Measurements from ENCODE around the gene RNF167.
A peak's percentile ranks its signal among the peaks of the same experiment; 100 is the strongest.

RNF167 gene

GRCh38 chr17:4958102-4958501, 18.0 kb downstream of the RNF167 start:
- DNase-seq, result no peak

DNA sequence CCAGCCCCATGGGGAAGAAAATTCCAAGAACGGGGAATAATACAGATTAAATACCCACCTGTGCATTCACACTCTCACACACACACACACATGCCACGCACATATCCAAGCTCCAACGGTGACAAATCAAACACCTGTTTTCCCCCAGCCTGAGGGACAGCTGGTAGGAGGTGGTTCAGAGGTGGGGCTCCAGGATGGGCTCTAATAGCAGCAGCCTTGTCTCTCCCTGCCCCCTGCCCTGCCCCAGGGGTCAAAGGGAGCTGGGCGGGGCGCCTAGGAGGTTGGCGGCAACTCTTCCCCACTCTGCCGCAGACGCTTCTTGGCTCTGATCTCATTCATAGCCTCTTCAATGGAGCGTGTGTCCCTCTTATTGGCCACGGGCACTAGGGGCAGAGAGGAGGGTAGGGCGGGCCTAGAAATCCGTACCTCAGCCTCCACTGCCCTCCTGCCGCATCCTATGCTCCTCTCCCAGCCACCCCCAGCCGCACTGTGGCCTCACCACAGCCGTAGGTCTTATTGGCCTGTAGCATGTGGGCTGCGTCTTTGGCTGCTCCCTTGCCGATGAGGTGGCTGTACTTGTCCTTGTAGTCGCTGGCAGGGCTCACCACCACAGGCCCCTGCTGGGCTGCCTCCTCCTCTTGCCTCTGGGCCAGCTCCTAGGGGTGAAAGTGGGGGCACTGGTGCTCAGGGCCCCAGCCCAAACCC, 19.3 kb downstream of the RNF167 start:
- no peak for DNase-seq

- DNase-seq, result no peak
These were observed 20.3 kb downstream of the RNF167 start for GRCh38 chr17:4960279-4960922.

DNA sequence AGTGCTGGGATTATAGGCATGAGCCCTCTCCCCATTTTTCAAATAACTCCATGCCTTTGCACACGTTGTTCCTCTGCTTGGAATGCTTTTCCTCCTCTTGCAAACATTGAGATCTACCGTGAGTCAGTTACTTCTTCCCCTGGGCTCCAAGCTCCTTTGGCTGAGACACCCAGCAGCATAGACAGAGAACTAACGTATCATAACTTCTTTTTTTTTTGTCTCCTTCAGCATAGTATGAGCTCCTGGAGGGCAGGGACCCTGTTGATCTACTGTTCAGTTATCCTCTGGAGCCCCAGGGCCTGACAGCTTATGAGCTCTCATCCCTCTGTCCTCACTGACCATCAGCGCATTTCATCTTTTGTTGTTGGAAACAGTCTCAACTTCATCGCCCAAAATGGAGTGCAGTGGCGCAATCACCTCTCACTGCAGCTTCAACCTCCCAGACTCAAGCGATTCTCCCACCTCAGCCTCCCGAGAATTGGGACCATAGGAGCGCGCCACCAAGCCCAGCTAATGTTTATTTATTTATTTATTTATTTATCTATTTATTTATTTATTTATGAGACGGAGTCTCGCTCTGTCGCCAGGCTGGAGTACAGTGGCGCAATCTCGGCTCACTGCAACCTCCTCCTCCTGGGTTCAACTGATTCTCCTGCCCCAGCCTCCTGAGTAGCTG, 25.4 kb downstream of the RNF167 start:
- no peak for DNase-seq

DNA sequence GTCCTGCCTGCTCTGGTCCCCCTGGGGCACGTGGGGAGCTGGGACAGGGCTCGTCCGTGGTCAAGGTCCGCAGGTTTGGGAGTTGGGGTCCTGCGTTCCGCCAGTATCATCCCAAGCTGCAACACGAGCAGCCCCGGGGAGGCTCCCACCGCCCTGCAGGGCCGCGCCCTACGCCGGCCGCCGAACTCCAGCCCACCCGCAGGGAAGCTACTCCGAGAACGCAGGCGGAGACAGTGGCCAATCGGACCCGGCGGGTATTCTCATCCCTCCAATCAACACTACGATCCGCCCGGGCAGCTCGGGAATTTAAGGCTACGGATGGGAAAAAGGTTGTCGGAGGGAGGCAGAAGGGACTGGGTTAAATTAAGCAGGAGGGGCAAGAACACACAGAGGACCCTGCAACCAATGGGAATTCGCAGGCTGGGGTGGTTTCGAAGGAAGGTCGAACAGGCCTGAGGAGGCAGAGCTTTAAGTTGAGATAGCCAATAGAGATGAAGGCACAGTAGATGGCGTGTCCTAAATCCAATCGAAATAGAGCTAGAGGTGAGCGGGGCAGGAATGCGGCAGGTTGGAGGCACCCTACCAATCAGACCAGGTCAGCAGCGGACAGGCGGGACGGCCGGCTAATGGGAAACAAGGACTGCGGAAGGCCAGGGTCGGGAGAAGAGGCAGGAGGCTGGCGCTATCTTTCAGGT, 26.9 kb downstream of the RNF167 start:
- peak; percentile 99 for DNase-seq

DNA sequence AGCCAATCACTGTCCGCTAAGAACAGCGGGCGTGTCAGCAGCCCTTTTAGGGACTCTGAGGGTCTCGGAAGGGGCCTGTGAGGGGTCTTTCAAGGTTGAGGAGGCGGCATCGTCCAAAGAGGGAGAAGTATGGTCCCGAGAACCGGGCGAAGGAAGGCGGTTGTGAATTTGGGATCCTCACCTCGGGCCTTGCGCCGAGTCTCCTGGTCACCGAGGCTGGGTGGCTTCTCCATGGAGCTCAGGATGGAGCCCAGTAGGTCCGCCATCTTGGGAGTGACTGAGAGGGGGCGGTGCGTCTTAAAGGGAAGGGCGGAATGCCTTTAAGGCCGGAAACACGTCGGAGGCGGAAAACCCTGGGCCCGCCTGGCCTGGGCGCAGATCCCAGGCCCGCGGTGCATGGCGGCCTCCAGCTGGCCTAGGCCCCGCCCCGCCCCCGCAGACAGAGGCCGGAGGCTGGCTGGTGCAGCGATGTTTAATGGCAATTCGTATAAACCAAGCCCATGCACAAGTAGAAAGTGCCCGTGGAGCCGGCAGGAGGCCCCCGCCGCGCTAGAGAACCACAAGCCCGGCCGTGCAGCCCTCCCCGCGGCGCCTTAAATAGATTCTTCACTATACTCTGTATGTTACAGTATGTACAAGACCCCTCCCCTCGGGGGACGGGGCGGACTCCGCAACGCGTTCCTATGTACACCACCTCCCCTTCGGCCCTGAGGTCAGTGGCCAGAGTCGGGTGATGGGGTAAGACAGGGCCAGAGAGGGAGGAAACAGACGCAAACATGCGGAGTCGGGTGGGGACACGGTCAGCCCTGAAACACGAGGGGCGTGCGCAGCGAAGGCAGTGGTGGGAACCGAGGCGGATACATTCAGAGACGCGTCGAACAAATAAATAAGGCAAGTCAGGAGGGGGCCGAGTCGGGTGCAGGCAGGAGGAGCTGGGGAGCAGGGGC, 27.7 kb downstream of the RNF167 start, which contains the start of gene SPAG7:
Gene SPAG7 (minus strand): TSS at position 279 of the 947 bp plus-strand sequence. CDS start 13 bp downstream, at position 266.
- peak; percentile 77 for DNase-seq

DNA sequence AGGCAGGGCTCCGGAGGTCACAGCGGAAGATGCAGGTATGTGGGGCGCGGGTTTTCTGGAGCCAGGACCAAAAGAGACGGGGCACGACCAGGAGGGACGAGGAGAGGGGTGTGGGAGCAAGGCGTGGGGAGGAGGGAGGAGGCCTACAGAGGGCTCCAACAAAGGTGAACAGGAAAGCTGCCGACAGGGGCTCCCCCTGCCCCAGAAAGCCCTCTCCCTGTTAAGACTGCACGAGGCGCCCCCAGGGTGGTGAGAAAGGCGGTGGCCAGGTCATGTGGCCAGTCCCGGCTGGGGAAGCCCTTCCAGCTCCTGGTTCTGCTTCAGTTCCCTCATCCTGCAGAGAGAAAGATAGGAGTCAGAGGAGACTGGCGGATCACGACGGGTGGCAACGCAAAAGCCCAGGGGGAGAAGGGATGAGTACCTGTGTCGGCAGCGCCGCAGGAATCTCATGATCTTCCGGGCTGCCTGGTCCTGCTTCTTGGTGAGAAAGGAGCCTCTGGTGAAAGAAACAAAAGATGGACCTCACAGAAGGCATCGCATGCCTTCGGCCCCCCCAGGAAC, 28.5 kb downstream of the RNF167 start:
- DNase-seq, result no peak

DNA sequence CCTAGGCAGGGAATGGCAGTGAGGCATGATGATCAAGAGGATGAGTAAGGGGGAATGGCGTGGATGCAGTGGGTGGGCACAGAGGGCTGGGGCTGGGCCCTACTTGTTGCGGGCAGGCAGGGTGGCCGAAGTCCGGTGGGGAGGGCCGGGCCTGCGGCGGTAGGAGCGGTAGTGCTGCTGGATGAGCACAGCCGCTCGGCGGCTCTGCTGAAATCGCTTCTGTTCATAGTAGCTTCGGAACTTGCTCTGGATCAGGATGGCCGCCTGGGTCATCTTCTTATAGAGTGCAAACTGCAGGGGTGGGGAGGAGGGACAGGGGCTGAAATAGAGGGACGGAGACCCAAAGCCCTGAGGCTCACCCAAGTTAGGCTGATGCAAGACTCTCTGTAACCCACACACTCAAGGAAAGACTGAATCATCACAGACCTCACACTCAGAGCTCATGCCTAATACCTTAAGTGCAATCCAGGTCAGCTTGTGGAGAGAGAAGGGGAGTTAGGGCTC, 29.0 kb downstream of the RNF167 start:
- no peak for DNase-seq

DNA sequence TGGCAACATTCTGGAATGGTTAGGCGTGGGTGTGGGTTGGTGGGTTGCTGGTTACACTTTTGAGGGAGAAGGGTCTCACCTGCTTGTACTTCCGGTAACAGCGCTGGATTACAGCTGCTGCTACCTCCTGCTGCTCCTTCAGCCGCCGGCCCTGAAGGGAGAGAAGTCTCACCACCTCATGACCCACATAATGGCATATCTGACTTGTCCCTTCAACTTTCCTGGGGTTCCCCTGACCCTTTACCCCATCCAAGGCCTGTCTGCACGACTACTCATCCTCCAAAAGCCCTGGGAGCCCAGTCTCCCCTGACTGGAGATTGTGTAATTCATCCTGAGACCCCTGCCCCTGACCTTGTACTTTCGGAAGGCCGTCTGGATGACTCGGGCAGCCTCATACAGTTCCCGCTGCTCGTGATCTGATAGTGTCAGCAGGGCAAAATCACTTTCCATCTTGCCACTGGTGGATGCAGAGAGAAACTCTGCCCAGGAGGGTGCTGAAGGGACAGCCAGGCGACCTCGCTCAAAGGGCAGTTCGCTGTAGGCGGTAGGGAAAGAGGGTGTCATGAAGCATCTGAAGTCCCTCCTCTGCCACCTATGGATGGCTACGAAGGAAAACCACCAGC, 29.6 kb downstream of the RNF167 start:
- DNase-seq, result no peak

DNA sequence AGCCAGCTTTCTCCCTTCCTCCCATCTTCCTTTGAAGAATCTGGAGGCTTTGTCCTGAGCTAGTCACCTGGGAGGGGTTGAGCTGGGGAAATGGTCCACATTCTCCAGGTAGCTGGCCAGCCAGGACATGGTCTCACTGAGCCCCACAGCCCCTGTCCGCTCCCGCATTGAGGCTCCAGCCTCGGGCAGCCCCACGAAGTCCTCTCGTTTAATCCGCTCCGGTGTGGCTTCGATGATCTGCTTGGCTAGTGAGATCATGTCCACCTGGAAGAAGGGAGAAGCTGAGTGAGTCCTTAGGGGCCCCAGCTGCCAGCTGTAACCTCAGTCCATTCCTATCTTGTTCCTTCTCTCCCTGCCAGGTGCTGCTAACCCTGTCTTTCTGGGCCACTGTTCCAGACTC, 30.2 kb downstream of the RNF167 start:
- no peak for DNase-seq

DNA sequence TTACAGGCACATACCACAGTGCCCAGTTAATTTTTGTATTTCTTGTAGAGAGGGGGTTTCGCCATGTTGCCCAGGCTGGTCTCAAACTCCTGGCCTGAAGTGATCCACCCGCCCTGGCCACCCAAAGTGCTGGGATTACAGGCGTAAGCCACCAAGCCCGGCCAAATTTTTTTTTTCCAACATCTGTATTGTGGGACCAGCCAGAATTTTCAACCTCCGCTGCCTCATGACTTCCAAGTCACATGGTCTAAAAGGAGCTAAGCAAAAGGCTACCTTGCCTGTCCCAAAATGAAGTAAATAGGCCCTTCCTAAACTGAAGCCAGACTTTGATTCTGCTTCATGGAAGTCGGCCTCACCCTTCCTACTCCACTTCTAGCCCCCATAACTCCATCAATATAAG, 31.8 kb downstream of the RNF167 start:
- no peak for DNase-seq

DNA sequence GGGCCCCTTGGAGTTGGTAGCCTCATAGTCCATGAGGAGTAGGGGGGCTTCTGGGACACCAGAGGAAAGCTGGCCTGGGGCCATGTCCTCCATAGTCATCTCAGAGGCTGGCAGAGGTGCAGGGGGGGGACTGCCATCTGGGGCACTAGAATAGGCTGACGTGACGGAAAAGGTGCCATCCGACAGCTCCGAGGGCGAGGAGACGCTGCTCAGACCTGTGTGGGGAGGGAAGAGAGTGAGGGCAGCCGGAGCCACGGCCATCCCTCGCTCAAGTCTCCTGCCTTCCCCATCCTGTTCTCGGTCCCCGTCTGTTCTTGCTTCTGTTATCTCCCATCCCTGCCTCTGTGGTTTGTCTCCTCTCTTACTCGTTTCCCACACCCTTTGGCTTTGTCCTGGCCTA, 32.3 kb downstream of the RNF167 start:
- no peak for DNase-seq

DNA sequence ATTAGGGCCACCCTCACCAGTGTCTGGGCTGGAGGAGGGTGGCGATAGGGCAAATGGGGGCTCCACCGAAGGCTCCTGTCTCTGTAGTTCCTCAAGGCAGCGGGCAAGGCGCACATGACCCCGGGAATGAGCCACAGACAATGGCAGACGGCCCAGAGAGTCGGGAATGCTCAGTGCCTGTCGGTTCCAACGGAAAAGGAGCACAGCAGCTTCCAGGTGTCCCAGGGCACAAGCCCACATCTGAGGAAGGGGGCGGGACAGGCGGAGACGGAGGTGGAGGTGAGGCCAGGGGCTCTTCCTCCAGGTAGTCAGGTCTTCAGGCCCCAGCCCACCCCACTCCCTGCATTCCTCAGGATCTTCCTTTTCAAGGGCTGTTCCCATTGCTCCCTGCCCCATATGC, 32.7 kb downstream of the RNF167 start:
- DNase-seq, result no peak

DNA sequence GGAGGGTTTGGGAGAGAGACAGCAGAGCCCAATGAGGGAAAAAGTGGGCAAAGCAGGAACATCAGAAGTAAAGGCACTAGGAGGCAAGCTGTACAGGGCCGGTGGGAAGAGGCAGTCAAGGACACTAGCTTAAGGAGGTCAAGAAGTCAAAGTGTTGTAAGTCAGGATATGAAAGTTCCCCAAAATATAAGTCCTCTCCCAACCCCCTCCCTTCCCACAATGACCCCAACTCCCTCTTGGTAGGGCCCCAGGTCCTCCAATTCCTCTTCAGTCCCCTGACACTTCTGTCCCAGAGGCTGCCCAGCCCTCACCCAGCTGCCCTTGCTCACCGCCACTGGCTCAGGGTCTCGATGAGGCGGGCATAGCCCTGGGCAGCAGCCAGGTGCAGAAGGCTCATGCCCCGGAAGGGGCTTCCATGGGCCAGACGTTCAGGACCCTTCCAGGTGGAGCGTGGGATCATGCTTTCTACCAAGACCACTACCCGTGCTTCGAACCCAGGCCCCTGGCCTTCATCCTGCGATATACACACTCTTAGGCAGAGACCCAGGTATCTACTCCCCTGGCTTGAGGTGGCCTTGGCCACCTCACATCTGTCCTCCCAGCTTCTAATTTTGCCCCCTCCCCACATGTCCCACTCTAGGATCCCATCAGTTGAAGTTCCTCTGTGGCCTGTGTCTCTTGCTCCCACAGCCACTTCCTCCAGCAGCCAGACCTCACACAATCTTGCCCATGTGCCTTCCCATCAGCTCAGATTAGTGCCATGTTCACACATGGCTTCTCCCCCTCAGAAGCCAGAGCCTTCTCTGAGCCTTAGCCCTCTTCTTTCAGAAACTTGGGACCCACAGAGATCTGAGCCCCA, 33.4 kb downstream of the RNF167 start:
- no peak for DNase-seq

GRCh38 chr17:4974115-4974670, 34.1 kb downstream of the RNF167 start:
- no peak for DNase-seq

DNA sequence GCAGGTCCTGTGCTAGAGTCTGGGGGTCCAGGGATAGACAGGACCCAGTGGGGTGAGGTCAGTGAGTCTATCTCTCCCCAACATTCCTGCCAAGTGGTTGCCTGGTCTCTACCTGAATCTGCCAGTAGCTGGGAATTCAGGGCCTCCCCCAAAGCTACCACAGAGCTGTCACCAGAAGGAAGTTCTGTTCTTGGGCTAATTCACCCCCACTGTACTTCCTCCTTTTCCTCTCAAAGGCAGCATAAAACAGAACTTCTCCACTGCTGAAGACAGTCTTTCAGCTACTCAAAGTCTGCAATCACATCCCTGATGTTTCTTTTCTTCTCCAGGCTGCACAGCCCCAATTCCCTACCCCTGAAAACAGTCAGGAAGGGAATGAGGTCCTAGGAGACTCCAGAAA, 38.7 kb downstream of the RNF167 start:
- DNase-seq, result no peak

- DNase-seq, result no peak
These were observed 40.7 kb downstream of the RNF167 start for GRCh38 chr17:4980644-4981216.

DNA sequence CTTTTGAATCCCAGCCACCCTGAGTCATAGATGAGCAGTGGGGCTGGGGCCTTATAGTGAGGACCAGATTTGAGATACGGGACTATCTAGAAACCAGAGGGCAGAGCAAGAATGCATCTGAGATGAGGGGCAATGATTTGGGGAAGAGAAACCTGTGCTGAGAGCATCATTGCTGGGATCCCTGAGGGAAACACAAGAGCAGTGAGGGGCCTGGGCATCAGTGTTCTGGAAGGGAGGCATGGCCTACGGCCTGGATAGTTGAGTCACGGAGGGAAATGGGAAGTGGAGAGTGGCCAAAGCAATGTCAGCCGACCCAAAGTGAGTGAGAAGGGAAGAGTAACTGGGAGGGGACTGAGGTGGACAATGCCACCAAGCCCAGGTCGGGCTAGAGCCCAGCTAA, 42.2 kb downstream of the RNF167 start:
- no peak for DNase-seq

- no peak for DNase-seq
These were observed 46.3 kb downstream of the RNF167 start for GRCh38 chr17:4986403-4986802.
